Activated CD8-positive, alpha-beta memory T cell treated with anti-CD3 and anti-CD28 coated beads for 4 hours (primary cell): ENCODE results near the gene MIS18A.
"Not testable (repeated sequence)": the region's sequence is repeated elsewhere in the genome, so short reads cannot be mapped to it uniquely, and the experiment has no call there.

Experiments
- DNase-seq, 2 donors: peaks; one replicate each; pipeline ENCODE4 v3.0.0-alpha.2; 2020; ENCODE audit warnings: low read depth in 2 of 2

Gene MIS18A

GRCh38 chr21:32304998-32305397, 26.1 kb upstream of the MIS18A start:
- DNase-seq, result no peak

- no peak for DNase-seq
Measured at GRCh38 chr21:32303385-32303784, 24.5 kb upstream of the MIS18A start.

DNA sequence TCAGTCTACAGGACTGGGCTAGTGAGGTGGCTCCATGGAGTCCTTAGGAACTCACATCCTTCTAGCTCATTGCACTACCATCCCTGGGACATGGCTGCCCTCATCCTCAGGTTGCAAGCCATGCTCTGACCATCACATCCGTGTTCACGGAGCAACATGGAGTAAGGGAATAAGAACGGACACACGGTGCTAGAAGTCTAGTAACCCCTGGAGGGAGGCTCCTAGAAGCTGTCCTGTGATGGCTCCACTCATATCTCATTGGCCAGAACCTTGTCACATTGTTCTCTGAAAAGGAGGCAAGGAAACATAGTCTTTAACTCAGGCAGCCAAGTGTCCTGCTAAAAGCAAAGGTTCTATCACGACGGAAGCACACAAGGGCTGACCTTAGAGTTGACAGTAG, 23.7 kb upstream of the MIS18A start:
- DNase-seq, result no peak

DNA sequence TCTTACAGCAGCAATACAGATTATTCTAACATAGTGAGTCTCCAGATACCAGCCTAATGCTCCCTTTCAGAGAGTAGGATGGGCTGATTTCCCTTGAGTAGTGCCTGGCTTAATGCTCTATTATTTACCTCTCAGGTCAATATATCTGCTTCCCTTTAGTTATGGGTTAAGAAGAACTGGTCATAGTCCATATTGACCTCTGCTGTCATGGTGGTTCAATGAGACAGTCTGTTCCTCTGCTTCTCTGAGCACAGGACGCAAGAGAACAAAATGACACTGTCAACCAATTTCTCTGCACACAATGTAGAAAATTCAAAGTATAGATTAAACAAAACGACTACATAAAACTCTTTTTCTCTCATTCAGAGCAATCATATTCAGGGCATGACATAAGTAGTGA, 22.7 kb upstream of the MIS18A start:
- DNase-seq, result no peak

DNA sequence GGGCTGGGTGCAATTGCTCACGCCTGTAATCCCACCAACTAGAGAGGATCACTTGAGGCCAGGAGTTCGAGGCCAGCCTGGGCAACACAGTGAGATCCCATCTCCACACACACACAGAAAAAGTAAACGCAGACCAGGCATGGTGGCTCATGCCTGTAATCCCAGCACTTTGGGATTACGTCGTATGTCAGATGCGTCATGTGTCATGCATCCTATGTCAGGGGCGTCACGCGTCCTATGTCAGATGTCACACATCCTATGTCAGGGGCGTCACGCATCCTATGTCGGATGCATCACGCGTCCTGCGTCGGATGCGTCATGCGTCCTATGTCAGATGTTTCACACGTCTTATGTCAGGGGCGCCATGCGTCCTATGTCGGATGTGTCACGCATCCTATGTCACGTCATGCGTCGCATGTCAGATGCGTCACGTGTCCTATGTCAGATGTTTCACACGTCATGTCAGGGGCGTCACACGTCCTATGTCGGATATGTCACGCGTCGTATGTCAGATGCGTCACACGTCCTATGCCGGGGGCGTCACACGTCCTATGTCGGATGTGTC, 21.4 kb upstream of the MIS18A start:
- no peak for DNase-seq

DNA sequence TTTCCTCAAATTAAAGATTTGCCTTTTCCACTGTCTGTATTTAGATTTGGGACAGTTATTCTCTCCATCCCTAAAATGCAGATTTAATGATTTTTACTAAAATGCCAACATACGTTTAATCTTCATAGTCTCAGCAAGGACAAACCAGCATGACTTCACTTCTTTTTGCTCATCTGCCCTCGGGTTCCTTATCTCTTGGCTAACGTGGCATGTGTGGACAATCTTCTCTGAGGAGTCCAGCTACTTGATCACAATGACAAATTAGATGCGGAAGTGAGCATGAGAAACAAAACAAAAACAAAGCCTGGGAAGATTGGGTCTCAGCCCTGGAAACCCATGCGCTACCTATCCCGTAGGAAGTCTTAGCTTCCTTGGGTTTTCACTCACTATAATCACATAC, 20.8 kb upstream of the MIS18A start:
- DNase-seq, result no peak

DNA sequence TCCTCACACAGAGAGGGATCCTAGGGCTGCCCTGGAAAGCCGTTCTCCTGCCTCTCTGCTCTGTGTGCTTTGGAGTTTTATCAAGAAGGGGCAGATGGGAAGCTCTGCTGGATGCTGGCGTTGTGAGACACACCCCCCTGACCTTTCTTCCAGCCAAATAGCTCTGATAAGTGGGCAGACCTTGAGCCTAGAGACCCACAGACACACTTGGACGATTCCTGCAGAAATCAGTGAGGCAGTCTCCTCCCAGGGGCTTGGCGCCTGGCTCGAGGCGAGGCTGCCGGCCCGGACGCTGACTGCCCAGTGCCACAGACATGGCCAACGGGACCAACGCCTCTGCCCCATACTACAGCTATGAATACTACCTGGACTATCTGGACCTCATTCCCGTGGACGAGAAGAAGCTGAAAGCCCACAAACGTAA, 19.8 kb upstream of the MIS18A start, which contains the start of gene MRAP:
MRAP (plus strand) TSS at position 198 of the 424 bp plus-strand sequence; CDS start at position 315, 117 bp downstream.
- no peak for DNase-seq

- no peak for DNase-seq
Measured at GRCh38 chr21:32298148-32298559, 19.3 kb upstream of the MIS18A start.

- DNase-seq, result no peak
Measured at GRCh38 chr21:32297449-32297848, 18.6 kb upstream of the MIS18A start.

GRCh38 chr21:32285476-32285875, 6.6 kb upstream of the MIS18A start:
- no peak for DNase-seq

DNA sequence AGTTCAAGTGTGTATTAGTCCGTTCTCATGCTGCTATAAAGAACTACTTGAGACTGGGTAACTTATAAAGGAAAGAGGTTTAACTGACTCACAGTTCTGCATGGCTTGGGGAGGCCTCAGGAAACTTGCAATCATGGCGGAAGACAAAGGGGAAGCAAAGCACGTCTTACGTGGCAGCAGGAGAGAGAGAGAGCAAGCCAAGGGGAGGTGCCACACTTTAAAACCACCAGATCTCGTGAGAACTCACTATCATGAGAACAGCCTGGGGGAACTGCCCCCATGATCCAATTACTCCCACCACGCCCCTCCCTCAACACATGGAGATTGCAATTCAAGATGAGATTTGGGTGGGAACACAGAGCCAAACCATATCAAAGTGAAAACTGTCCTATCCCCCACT, 4.1 kb upstream of the MIS18A start:
- no peak for DNase-seq

DNA sequence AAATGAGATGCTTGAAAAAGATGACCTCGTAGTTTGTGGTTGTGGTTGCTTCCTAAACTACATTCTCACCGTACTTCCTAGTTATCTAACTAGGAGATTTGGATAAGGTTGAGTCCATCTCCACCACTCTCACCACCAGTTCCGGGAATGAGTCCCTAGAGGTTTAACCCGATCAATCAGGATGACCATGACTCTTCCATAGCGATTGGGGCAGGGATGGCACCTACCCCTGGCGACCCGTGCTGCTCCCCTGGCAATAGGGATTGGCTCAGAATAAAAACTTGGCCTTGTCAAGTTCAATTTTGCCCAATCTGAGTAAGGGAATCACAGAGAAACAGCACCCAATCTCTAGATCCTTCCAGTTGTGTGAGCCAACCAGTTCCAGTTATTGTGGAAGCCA, 2.7 kb upstream of the MIS18A start:
- no peak for DNase-seq

GRCh38 chr21:32279377-32279680, 480 bp upstream of the MIS18A start:
- DNase-seq, result no peak

DNA sequence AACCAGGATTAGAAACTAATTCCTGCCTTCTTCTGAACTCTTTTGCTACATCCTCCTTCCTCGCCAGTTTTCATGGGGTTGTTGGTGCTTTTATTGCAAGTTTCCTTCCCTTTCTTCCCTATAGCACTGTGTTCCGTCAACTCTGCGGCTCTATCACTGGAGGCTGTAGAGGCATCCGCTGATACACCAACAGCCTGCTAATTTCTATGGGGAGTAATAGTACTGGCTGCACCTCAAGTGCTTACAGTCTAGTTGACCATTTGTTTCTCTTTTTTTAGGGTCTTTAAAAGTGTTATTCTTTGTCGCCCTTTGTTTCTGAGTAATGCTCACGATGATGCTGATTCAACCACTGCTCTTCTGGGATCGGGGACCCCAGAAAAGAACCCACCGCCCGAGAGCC, 746 bp downstream of the MIS18A start:
- DNase-seq, result no peak

DNA sequence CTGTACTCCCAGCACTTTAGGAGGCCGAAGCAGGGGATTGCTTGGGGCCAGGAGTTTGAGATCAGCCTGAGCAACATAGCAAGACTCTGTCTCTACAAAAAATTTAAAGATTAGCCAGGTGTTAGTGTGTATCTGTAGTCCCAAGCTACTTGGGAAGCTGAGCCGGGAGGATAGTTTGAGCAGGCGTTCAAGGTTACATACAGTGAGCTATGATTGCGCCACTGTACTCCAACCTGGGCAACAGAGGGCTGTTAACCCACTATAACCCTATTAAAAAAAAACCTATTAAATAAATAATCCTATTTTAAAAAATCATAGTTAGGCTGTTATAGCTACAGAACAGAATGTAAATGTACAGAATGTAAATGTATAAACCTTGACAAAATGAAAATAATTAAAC, 2.2 kb downstream of the MIS18A start:
- no peak for DNase-seq

DNA sequence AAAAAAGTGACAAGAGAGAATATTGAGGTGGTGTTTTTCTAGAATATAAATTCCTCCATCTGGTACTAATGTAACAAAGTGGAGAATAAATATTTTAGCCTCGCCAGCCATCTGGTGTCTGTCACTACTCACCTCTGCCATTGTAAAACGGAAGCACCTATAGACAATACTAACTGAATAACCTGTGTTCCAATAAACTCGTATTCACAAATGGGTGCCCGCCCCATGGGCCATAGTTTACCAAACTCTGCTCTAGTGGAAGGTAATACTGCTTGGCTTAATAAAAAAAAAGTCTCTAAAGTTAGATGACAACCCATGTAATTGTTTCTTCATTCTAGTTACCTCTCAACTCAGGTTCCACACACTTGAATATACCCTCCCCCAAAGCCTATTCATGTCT, 8.1 kb downstream of the MIS18A start:
- no peak for DNase-seq

GRCh38 chr21:32265321-32265720, 13.5 kb downstream of the MIS18A start:
- not testable (repeated sequence) for DNase-seq

DNA sequence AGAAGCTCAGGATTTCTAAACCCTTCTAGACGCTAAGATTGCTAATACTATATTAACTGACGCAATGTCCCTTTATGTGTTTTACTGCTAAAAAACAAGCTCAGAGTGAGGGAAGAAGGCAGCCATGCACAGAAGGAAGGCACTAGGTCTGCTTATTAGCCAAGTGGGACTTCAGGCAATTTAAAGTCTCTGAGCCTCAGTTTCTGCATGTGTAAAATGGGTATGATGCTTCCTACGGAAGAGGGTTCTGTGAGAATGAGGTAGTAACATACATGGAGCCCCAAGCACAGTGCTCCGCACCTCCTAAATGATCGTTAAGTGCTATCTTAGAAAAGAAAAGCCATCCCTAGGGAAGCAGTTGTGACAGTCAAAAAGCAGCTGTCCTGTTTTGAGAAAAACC, 16.9 kb downstream of the MIS18A start:
- DNase-seq, result no peak

GRCh38 chr21:32260130-32260529, 18.7 kb downstream of the MIS18A start:
- no peak for DNase-seq

DNA sequence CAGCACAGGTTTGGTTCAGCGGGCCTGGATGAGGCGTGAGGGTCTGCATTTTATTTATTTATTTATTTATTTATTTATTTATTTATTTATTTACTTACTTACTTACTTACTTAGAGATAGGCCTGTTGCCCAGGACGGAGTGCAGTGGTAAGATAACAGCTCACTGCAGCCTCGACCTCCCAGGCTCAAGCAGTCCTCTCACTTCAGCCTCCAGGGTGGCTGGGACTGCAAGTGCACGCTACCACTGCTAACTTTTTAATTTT, 20.1 kb downstream of the MIS18A start:
- DNase-seq, result not testable (repeated sequence)

GRCh38 chr21:32257962-32258785, 20.7 kb downstream of the MIS18A start:
- DNase-seq, result no peak

DNA sequence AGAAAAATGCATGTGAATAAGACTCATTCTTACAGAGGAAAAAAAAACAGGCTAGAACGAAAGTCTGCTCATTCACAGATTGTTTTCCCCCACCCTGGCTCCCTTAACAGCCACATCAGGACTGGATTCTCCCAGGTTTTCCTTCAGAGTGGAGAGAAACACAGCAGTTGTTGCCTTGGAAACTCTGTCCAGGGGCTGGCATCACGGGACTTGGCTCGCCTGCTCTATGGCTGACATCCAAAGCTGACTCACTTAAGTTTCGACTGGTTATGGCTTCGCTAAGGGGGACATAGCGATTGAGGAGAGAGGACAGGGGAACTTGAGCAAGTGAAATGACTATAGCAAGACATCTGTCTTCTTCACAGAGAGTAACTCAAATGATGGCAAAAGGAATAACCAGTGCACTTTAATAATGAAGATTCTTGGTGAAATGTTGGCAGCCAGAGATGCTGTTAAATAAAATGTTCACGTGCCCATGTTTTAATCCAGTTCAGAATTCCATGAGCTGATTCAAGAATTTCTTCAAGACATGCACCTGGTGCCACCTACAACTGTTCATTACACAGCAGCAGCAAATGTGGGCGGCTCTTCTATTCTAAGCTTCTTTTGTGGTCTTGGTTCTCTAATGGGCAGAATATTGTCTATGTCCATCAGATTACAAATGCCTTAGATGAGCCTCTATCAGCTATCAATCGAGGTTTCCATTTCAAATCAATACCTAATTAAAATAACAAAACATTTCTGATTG, 21.8 kb downstream of the MIS18A start:
- no peak for DNase-seq

GRCh38 chr21:32256251-32256650, 22.6 kb downstream of the MIS18A start:
- DNase-seq, result no peak
